ENCODE results near the gene DSTYK.

The DSTYK gene

DNA sequence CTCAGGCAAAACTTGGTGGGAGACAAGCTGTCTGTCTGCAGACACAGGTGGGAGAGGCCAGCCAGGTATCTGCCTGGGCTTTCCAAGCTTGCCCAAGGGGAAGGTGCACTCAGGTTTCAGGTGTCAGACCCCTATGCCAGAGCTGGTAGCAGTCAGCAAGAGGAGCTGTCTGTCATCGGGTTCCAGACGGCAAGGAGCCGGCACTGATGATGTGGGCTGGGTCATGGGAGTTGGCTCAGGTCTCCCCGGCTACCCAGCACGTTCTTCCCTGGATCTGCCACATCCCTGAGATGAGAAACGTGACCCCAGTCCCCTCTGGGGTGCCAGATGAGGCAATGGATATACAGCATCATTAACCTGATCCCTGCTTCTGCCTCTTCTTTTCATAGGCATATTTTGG lies 39.2 kb upstream of the DSTYK start:
- Histone ChIP-seq H3K36me3 (ENCODE audit: control insufficient read depth, insufficient read depth, low read length) (no peaks in the 10 kb centered on the region), H3K4me1 (ENCODE audit: control insufficient read depth, insufficient read depth, low read length) (peaks cover 3% of the 10 kb centered on the region; the same call in 1 of the 2 replicates), H3K9me3 (ENCODE audit: control insufficient read depth, insufficient read depth, low read length) (no peaks in the 10 kb centered on the region), H3K27ac (ENCODE audit: low read depth, low read length) (no peak overlapping the region), H3K9ac (ENCODE audit: low read depth, low read length) (no peak overlapping the region), H3K27me3 (ENCODE audit: control insufficient read depth, insufficient read depth, low read length) (no peaks in the 10 kb centered on the region), H3K4me3 (ENCODE audit: low read depth, low read length) (no peak overlapping the region)

DNA sequence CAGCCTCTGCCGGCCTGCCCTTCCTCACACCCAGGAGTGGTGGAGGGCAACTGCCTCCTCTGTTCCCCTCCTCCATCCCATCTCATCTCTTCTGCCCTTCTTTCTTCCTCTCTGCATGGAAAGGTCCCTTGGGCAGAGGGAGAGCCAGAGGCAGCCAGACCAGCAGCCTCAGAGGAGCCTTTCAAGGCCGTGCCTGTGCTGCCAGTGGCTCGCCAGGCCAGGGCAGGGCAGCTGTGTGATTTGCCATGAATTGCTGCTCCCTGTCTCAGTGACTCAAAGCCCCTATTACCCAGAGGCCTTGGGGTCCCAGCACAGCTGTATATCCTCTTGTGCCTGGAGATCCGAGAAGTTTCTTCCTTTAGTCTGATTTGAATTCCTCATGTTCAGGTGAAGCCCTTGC lies 38.1 kb upstream of the DSTYK start:
- H3K9me3 ChIP-seq (ENCODE audit: control insufficient read depth, insufficient read depth, low read length), result no peaks in the 10 kb centered on the region
- no peak overlapping the region for H3K27ac ChIP-seq (ENCODE audit: low read depth, low read length)
- H3K4me3 ChIP-seq (ENCODE audit: low read depth, low read length), result no peak overlapping the region
- peaks cover 3% of the 10 kb centered on the region; the same call in 1 of the 2 replicates for H3K4me1 ChIP-seq (ENCODE audit: control insufficient read depth, insufficient read depth, low read length)
- no peaks in the 10 kb centered on the region for H3K27me3 ChIP-seq (ENCODE audit: control insufficient read depth, insufficient read depth, low read length)
- no peak overlapping the region for H3K9ac ChIP-seq (ENCODE audit: low read depth, low read length)
- H3K36me3 ChIP-seq (ENCODE audit: control insufficient read depth, insufficient read depth, low read length), result no peaks in the 10 kb centered on the region

DNA sequence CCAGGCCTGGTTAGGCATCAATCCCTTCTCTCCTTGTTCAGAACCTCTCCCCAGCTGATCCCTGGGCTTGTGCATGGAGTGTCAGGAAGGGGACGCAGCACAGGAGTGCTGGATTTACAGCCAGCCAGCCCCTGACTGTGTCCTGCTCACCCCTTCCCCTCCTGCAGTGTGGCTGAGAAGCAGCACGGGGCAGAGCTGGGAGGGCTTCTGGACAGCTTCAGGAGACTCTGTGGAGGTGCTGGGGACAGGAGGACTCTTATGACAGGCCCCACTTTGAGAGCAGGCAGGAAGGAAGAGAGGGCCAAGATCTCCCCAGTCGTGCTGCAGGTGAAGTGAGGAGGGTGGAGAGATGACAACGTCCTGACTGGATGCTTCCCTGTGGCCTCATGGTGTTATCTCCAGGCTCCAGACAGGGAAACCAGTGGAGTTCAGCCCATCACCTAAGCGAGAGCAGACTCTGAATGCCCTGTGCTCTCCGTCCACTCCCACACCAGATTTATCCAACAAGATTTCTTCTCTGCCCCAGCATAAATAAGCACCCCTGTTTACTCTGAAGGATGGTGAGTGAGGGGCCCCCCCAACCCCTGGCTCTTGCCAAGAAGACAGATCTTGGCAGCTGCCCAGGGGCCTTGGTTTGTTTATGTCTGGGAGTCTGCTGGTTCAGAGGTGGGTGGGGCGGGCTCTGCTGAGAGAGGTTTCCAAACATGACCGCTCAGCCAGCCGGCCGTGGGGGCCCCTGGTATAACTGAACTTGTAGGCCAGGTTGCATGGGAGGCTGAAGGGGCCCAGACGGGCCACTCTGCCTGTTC lies 37.5 kb upstream of the DSTYK start:
- Histone ChIP-seq H3K4me1 (ENCODE audit: control insufficient read depth, insufficient read depth, low read length) (peaks cover 3% of the 10 kb centered on the region; the same call in 1 of the 2 replicates), H3K36me3 (ENCODE audit: control insufficient read depth, insufficient read depth, low read length) (no peaks in the 10 kb centered on the region), H3K4me3 (ENCODE audit: low read depth, low read length) (no peak overlapping the region), H3K27ac (ENCODE audit: low read depth, low read length) (no peak overlapping the region), H3K9me3 (ENCODE audit: control insufficient read depth, insufficient read depth, low read length) (no peaks in the 10 kb centered on the region), H3K27me3 (ENCODE audit: control insufficient read depth, insufficient read depth, low read length) (no peaks in the 10 kb centered on the region), H3K9ac (ENCODE audit: low read depth, low read length) (no peak overlapping the region)

DNA sequence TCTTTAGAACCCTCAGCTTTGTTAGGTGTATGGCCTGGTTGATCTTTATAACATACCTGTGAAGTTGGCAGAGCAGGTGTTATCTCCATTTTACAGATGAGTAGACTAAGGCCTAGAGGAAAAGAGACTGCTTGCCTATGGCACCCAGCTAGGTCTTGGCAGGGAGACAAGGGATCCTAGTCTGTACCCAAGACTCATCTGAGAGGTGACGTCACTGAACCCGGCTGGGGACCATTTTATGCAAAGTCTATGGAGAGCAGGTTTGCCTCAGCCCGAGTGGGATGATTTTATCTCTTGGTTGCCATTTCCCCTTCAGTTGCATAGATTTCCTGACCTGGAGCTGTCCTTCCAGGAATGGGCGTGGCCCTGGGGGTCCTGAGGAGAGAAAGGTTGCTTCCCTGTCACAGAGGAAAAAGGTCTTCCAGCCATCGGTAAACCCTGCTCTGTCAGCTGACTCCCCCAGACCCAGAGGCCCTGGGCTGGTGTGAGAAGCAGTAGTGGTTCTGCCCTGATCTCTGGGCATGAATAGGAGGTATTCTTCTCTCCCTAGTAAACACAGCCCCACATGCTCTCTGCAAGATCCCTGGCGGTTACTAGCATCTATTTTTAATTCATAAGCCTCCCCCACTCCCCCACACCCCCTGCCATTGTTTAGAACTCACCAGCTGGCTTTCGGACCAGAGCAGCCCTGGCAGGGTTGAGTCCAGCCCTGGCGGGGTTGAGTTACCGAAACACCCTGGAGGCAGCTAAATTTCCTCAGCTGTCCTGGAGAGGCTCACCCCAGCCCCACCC lies 35.8 kb upstream of the DSTYK start:
- Histone ChIP-seq H3K4me3 (ENCODE audit: low read depth, low read length) (no peak overlapping the region), H3K4me1 (ENCODE audit: control insufficient read depth, insufficient read depth, low read length) (peaks cover 3% of the 10 kb centered on the region; the same call in 1 of the 2 replicates), H3K9me3 (ENCODE audit: control insufficient read depth, insufficient read depth, low read length) (no peaks in the 10 kb centered on the region), H3K36me3 (ENCODE audit: control insufficient read depth, insufficient read depth, low read length) (no peaks in the 10 kb centered on the region; the same call in 1 of the 2 replicates), H3K9ac (ENCODE audit: low read depth, low read length) (no peak overlapping the region), H3K27ac (ENCODE audit: low read depth, low read length) (no peak overlapping the region), H3K27me3 (ENCODE audit: control insufficient read depth, insufficient read depth, low read length) (no peaks in the 10 kb centered on the region)

DNA sequence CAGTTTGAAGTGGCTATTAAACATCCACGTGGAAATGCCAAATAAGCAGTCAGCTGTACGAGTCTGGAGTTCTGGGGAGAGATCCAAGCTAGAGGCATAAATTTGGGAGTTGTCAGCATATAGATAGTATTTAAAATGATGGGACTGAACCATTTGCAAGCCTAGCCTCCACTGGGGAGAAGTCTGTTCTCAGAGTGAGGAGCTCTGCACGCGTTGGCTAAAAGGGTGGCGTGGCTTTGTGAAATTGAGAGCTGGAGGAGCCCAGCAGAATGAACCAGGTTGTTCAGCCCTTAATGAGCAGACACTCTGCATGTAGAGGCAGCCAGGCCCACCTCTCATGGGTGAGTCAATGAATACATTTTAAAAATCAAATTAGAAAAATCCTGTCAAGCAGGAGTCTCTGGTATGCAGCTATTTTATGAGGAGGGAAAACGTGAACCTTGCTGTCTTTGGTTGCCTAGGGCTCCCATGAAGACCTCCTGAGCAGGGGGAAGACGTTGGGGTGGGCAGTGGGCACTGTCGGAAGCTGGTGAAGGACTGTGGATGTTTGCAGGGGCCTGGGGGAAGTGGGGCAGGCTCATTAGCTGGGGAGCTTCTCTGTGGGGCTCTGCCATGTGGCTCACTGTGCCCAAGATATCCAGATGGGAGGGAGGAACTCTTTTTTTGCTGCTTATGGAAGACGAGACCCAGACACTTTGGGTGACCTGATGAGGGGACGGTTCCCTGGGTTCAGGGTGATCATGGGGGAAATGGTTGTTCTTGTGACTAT lies 35.0 kb upstream of the DSTYK start:
- H3K36me3 ChIP-seq (ENCODE audit: control insufficient read depth, insufficient read depth, low read length), result peaks cover 7% of the 10 kb centered on the region
- peaks cover 3% of the 10 kb centered on the region; the same call in 1 of the 2 replicates for H3K4me1 ChIP-seq (ENCODE audit: control insufficient read depth, insufficient read depth, low read length)
- H3K27ac ChIP-seq (ENCODE audit: low read depth, low read length), result no peak overlapping the region
- H3K9ac ChIP-seq (ENCODE audit: low read depth, low read length), result no peak overlapping the region
- no peaks in the 10 kb centered on the region for H3K27me3 ChIP-seq (ENCODE audit: control insufficient read depth, insufficient read depth, low read length)
- H3K4me3 ChIP-seq (ENCODE audit: low read depth, low read length), result no peak overlapping the region
- no peaks in the 10 kb centered on the region for H3K9me3 ChIP-seq (ENCODE audit: control insufficient read depth, insufficient read depth, low read length)

DNA sequence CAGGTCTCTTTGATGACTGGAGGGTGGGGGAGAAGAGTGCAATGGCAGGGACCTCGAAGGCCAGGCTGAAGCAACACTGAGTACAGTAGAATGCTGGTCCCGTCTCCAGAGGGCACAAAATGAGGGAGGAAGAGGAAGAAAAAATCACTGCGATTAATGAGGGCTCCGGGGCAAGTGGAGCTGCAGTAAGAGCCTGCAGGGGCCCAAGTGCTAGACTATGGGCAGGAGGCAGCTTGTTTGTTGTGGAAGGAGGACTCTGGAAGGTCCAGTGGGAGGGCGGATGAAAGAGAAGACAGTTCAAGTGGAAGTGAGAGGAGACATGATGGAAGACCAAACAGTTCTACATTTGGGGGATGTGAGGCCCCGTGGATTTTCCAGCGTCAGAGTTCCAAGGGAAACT lies 33.6 kb upstream of the DSTYK start:
- Histone ChIP-seq H3K27ac (ENCODE audit: low read depth, low read length) (no peak overlapping the region), H3K4me1 (ENCODE audit: control insufficient read depth, insufficient read depth, low read length) (peaks cover 3% of the 10 kb centered on the region; the same call in 1 of the 2 replicates), H3K9me3 (ENCODE audit: control insufficient read depth, insufficient read depth, low read length) (no peaks in the 10 kb centered on the region), H3K36me3 (ENCODE audit: control insufficient read depth, insufficient read depth, low read length) (peaks cover 8% of the 10 kb centered on the region), H3K27me3 (ENCODE audit: control insufficient read depth, insufficient read depth, low read length) (no peaks in the 10 kb centered on the region), H3K9ac (ENCODE audit: low read depth, low read length) (no peak overlapping the region), H3K4me3 (ENCODE audit: low read depth, low read length) (no peak overlapping the region)

DNA sequence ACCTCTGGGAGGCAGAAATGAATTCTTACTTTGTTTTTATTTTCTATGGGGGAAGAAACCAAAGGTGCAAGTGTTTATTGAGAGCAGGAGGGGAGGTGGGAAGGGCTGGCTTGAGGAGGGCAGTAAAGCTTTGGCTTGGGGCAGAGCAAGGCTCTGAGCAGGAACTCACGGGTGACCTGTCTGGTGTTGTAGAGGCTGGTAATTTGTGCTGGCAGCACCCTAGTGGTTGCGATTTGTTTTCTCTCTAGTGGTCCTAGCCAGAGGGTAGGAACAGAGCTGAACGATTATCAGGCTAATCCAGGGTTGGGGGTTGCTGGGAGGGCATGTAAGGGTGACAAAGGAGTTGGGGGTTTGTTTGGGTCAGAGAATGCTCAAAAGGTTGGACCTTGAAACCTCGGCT lies 32.9 kb upstream of the DSTYK start:
- H3K36me3 ChIP-seq (ENCODE audit: control insufficient read depth, insufficient read depth, low read length), result peaks cover 8% of the 10 kb centered on the region
- peaks cover 3% of the 10 kb centered on the region; the same call in 1 of the 2 replicates for H3K4me1 ChIP-seq (ENCODE audit: control insufficient read depth, insufficient read depth, low read length)
- H3K9ac ChIP-seq (ENCODE audit: low read depth, low read length), result no peak overlapping the region
- no peaks in the 10 kb centered on the region for H3K27me3 ChIP-seq (ENCODE audit: control insufficient read depth, insufficient read depth, low read length)
- H3K27ac ChIP-seq (ENCODE audit: low read depth, low read length), result no peak overlapping the region
- H3K9me3 ChIP-seq (ENCODE audit: control insufficient read depth, insufficient read depth, low read length), result no peaks in the 10 kb centered on the region
- H3K4me3 ChIP-seq (ENCODE audit: low read depth, low read length), result no peak overlapping the region

DNA sequence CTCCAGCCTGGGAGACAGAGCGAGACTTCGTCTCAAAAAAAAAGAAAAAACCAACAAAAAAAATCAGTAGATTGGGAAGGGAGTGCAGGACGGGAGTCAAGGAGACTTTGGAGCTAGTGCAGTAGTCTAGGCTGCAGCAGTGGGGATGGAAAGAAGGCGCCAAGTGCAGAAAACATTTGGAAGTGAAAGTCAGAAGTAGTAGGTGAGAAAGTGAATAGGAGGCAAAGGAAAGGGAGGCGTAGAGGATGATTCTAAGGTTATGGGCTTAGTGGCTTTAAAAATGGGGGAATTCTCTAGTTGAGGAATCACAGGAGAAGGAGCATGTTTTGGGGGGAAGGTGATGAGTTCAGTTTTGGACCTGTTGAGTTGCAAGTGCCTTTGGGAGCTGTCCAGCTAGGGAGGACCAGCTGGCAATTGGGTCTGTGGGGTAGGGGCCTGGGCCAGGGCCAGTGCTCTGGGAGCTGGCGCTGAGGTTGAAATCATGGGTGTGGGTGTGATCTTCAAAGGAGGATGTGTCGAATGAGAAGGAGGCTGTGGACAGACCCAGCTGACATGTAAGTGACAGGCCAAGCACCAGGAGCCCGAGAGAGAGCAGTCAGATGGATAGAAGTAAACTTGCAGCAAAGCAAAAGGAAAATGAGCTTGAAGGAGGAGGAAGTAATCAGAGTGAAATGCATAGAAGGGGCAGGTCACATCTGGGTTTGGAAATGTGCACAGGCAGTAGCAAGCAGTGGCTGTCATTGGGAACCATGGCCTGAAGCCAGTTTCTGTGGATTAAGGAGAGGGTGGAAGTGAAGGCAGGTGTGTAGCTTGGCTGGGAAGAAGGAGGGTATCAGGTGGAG lies 32.1 kb upstream of the DSTYK start:
- H3K9ac ChIP-seq (ENCODE audit: low read depth, low read length), result no peak overlapping the region
- H3K27me3 ChIP-seq (ENCODE audit: control insufficient read depth, insufficient read depth, low read length), result no peaks in the 10 kb centered on the region
- H3K36me3 ChIP-seq (ENCODE audit: control insufficient read depth, insufficient read depth, low read length), result peaks cover 8% of the 10 kb centered on the region
- H3K4me3 ChIP-seq (ENCODE audit: low read depth, low read length), result no peak overlapping the region
- no peaks in the 10 kb centered on the region for H3K9me3 ChIP-seq (ENCODE audit: control insufficient read depth, insufficient read depth, low read length)
- H3K4me1 ChIP-seq (ENCODE audit: control insufficient read depth, insufficient read depth, low read length), result peaks cover 3% of the 10 kb centered on the region; the same call in 1 of the 2 replicates
- no peak overlapping the region for H3K27ac ChIP-seq (ENCODE audit: low read depth, low read length)

DNA sequence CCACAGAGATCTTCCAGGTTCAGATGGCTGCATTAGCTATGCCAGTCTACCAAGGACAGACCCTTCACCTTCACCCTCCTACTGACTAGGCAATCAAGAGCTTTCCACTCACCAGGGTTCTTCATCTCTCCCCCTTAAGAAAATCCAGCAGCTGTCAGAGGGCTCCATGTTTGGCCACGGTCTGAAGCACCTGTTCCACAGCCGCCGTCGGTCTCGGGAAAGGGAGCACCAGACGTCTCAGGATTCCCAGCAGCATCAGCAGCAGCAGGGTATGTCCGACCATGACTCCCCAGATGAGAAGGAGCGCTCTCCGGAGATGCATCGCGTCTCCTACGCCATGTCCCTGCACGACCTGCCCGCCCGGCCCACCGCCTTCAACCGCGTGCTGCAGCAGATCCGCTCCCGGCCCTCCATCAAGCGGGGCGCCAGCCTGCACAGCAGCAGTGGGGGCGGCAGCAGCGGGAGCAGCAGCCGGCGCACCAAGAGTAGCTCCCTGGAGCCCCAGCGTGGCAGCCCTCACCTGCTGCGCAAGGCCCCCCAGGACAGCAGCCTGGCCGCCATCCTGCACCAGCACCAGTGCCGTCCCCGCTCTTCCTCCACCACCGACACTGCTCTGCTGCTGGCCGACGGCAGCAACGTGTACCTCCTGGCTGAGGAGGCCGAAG lies 30.0 kb upstream of the DSTYK start:
- Histone ChIP-seq H3K9ac (ENCODE audit: low read depth, low read length) (no peak overlapping the region), H3K36me3 (ENCODE audit: control insufficient read depth, insufficient read depth, low read length) (peaks cover 8% of the 10 kb centered on the region), H3K27me3 (ENCODE audit: control insufficient read depth, insufficient read depth, low read length) (no peaks in the 10 kb centered on the region), H3K27ac (ENCODE audit: low read depth, low read length) (no peak overlapping the region), H3K4me1 (ENCODE audit: control insufficient read depth, insufficient read depth, low read length) (no peaks in the 10 kb centered on the region), H3K9me3 (ENCODE audit: control insufficient read depth, insufficient read depth, low read length) (no peaks in the 10 kb centered on the region), H3K4me3 (ENCODE audit: low read depth, low read length) (no peak overlapping the region)

DNA sequence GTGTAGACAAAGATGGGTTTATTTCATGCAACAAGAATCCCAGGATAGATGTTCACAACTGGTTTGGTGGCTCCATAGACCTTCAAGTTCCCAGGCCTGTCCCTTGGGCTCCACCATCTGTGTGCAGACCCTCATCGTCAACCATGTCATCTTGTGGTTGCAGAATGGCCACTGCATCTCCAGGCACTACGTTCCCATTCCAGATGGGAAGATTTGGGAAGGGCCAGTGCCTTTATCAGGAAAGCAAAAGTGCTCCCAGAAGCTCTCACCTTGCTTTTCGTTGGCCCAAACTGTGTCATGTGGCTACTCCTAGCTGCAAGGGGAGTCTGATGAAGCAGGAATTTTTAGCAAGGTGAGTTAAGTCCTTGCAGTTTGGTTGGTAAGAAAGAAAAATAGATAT lies 29.1 kb upstream of the DSTYK start:
- H3K4me3 ChIP-seq (ENCODE audit: low read depth, low read length), result no peak overlapping the region
- no peak overlapping the region for H3K27ac ChIP-seq (ENCODE audit: low read depth, low read length)
- no peaks in the 10 kb centered on the region for H3K27me3 ChIP-seq (ENCODE audit: control insufficient read depth, insufficient read depth, low read length)
- H3K36me3 ChIP-seq (ENCODE audit: control insufficient read depth, insufficient read depth, low read length), result peaks cover 8% of the 10 kb centered on the region
- no peaks in the 10 kb centered on the region for H3K9me3 ChIP-seq (ENCODE audit: control insufficient read depth, insufficient read depth, low read length)
- H3K4me1 ChIP-seq (ENCODE audit: control insufficient read depth, insufficient read depth, low read length), result no peaks in the 10 kb centered on the region
- H3K9ac ChIP-seq (ENCODE audit: low read depth, low read length), result no peak overlapping the region
